ENCODE data around the gene TRERF1. TPM values are rescaled to one million over a fixed set of nuclear protein-coding genes. Genes with fewer than 3 reads are reported as not detected.
A peak's percentile ranks its signal among the peaks of the same experiment; 100 is the strongest.

The TRERF1 gene
- total RNA-seq, 6 donors from 2014 or later, result 2.0 to 7.3 (median 5.4) TPM

DNA sequence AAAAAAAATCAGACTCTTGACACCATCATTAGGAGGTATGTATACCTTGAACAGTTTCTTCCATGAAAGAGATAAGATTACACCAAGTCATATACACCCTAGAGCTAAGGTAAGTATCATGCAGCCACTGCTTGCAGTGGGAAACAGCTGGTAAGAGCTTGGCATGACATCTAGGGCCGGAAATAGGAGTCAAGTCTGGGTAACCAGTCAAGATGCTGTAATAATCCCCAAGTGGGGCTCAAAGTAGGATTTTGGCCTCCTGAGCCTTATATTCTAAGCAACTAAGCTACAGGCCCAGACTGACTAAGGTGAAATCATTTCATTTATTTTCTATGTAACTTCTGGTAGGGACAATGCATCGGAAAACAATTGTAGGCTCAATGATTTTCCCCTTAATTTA lies 23.9 kb downstream of the TRERF1 start:
- 81 to 90% methylated on average over 2 of the region's 2 CpGs for WGBS, 2 donors
- no peak for TF ChIP-seq CTCF (IDR thresholded peaks at IDR 0.05)
- H3K36me3 ChIP-seq, result no peaks in the 10 kb centered on the region
- H3K4me3 ChIP-seq, result no peak overlapping the region
- DNase-seq, result no peak
- peaks cover 15 to 20% (median 19%) of the 10 kb centered on the region in 4 donors for H3K4me1 ChIP-seq
- no peaks in the 10 kb centered on the region for H3K27me3 ChIP-seq
- no peak for ATAC-seq (ENCODE audit: low FRiP score in 2 of 2)
- peak overlapping the region in 2 of 4 donors; percentile 56 to 72 for H3K27ac ChIP-seq
- no peaks in the 10 kb centered on the region for H3K9me3 ChIP-seq

GRCh38 chr6:42426191-42426590 lies 25.5 kb downstream of the TRERF1 start:
- 87 to 91% methylated on average over 2 of the region's 2 CpGs for WGBS, 2 donors
- Histone ChIP-seq H3K36me3 (no peaks in the 10 kb centered on the region), H3K4me3 (no peak overlapping the region), H3K4me1 (peaks cover 15 to 20% (median 19%) of the 10 kb centered on the region in 4 donors), H3K27ac (no peak overlapping the region), H3K27me3 (no peaks in the 10 kb centered on the region), H3K9me3 (no peaks in the 10 kb centered on the region)
- TF ChIP-seq POLR2A (IDR thresholded peaks at IDR 0.05) (no peak), POLR2AphosphoS5 (IDR thresholded peaks at IDR 0.05) (no peak), CTCF (IDR thresholded peaks at IDR 0.05) (no peak), EP300 (IDR thresholded peaks at IDR 0.05) (no peak)
- DNase-seq (no peak), ATAC-seq (ENCODE audit: low FRiP score in 2 of 2) (no peak)

GRCh38 chr6:42424906-42425474 lies 26.7 kb downstream of the TRERF1 start:
- Histone ChIP-seq H3K27me3 (no peaks in the 10 kb centered on the region), H3K4me3 (no peak overlapping the region), H3K4me1 (peaks cover 15 to 20% (median 19%) of the 10 kb centered on the region in 4 donors), H3K36me3 (no peaks in the 10 kb centered on the region), H3K27ac (no peak overlapping the region), H3K9me3 (no peaks in the 10 kb centered on the region)
- DNase-seq (no peak), ATAC-seq (ENCODE audit: low FRiP score in 2 of 2) (no peak)
- WGBS, 2 donors, result 74 to 80% methylated on average over 4 of the region's 4 CpGs
- TF ChIP-seq CTCF (IDR thresholded peaks at IDR 0.05), result no peak
- no peak for TF ChIP-seq POLR2AphosphoS5 (IDR thresholded peaks at IDR 0.05)
- TF ChIP-seq POLR2A (IDR thresholded peaks at IDR 0.05), result no peak
- no peak for TF ChIP-seq EP300 (IDR thresholded peaks at IDR 0.05)

DNA sequence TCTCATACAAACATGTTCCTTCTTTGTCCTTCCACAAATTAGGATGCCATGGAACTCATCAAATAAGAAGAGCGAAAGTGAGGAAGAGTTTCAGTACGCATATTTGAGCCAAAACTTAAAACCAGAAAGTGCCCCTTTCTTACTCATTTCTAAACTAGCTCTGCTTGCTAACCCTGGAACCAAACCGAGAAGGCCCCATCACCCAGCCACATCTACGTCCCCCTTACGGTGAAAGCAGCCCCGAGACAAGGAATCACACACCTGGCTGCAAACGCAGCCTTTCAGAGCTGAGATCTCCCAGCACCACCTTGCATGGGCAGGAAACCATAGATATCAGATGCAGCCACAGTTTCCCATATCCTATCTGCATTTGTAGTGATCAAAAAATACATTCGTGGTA lies 28.5 kb downstream of the TRERF1 start:
- Histone ChIP-seq H3K9me3 (no peaks in the 10 kb centered on the region), H3K4me1 (peaks cover 4 to 6% (median 5%) of the 10 kb centered on the region in 4 donors), H3K27me3 (no peaks in the 10 kb centered on the region), H3K27ac (no peak overlapping the region), H3K36me3 (no peaks in the 10 kb centered on the region), H3K4me3 (no peak overlapping the region)
- TF ChIP-seq POLR2AphosphoS5 (IDR thresholded peaks at IDR 0.05) (no peak), EP300 (IDR thresholded peaks at IDR 0.05) (no peak), POLR2A (IDR thresholded peaks at IDR 0.05) (no peak), CTCF (IDR thresholded peaks at IDR 0.05) (no peak)
- DNase-seq, result no peak
- no peak for ATAC-seq (ENCODE audit: low FRiP score in 2 of 2)
- 81 to 86% methylated on average over 8 of the region's 8 CpGs for WGBS, 2 donors

DNA sequence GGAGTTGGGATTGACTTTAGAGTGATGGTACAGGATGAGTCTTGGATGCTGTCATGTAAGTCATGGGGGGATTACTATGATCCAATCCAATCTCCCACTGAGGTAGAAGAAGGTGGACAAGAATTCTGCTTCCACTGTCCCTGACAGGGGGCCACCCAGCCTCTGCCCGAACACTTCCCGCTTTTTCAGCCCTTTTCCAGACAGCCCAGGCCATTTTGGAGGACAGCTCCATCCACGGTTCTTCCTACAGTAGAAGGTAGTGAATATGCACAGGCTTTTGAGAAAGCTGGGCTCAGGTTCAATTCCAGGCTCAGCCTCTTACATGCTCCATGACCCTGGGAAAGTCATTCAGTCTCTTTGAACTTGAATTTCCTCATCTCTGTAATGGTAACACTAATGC lies 31.0 kb downstream of the TRERF1 start:
- TF ChIP-seq CTCF (IDR thresholded peaks at IDR 0.05), result no peak
- TF ChIP-seq EP300 (IDR thresholded peaks at IDR 0.05), result no peak
- TF ChIP-seq POLR2AphosphoS5 (IDR thresholded peaks at IDR 0.05), result no peak
- no peak for TF ChIP-seq POLR2A (IDR thresholded peaks at IDR 0.05)
- Histone ChIP-seq H3K36me3 (no peaks in the 10 kb centered on the region), H3K27ac (no peak overlapping the region), H3K4me1 (no peaks in the 10 kb centered on the region), H3K27me3 (no peaks in the 10 kb centered on the region), H3K4me3 (no peak overlapping the region), H3K9me3 (no peaks in the 10 kb centered on the region)
- ATAC-seq (ENCODE audit: low FRiP score in 2 of 2) (no peak), DNase-seq (no peak)
- WGBS, 2 donors, result 97 to 100% methylated on average over 3 of the region's 3 CpGs

All from upper lobe of left lung (tissue), 6 donors.